Measurements from ENCODE around the gene DDR2. TPM values are rescaled to one million over a fixed set of nuclear protein-coding genes. Genes with fewer than 3 reads are reported as not detected.

DDR2 gene
- total RNA-seq, 2 experiments from 2014 or later, result 0.19 TPM; not detected in 1

- POLR2A ChIA-PET, result no interaction called here
- no peaks in the 10 kb centered on the region for H4K20me1 ChIP-seq (ENCODE audit: insufficient read depth, low read length)
- H3K4me1 ChIP-seq (ENCODE audit: insufficient read depth, low read length, poor library complexity, severe bottlenecking), result no peaks in the 10 kb centered on the region
- no peaks in the 10 kb centered on the region for H3K9me2 ChIP-seq (ENCODE audit: insufficient read depth, low read length)
- no peaks in the 10 kb centered on the region for H3K9me3 ChIP-seq (ENCODE audit: low read length)
- no peak overlapping the region for H3K27ac ChIP-seq (ENCODE audit: low read depth, low read length, poor library complexity, severe bottlenecking)
- intact Hi-C loops (cut with micrococcal nuclease; ENCODE audit: unreplicated experiment), result no loop called here
- no peak overlapping the region for H3K4me2 ChIP-seq (ENCODE audit: low read length)
- CTCF ChIA-PET (ENCODE audit: unreplicated experiment), result no interaction called here
- H3K36me3 ChIP-seq (ENCODE audit: insufficient read depth, low read length), result no peaks in the 10 kb centered on the region
- no peak overlapping the region for H2AFZ ChIP-seq (ENCODE audit: low read length)
- BruUV-seq (replicated peaks), result no TSS peak
- TF ChIP-seq, protein P1, sequence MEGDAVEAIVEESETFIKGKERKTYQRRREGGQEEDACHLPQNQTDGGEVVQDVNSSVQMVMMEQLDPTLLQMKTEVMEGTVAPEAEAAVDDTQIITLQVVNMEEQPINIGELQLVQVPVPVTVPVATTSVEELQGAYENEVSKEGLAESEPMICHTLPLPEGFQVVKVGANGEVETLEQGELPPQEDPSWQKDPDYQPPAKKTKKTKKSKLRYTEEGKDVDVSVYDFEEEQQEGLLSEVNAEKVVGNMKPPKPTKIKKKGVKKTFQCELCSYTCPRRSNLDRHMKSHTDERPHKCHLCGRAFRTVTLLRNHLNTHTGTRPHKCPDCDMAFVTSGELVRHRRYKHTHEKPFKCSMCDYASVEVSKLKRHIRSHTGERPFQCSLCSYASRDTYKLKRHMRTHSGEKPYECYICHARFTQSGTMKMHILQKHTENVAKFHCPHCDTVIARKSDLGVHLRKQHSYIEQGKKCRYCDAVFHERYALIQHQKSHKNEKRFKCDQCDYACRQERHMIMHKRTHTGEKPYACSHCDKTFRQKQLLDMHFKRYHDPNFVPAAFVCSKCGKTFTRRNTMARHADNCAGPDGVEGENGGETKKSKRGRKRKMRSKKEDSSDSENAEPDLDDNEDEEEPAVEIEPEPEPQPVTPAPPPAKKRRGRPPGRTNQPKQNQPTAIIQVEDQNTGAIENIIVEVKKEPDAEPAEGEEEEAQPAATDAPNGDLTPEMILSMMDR (conservative IDR thresholded peaks at IDR 0.05; ENCODE audit: low read length), result no peak
- TF ChIP-seq EZH2phosphoT487 (IDR thresholded peaks at IDR 0.05; ENCODE audit: borderline replicate concordance, low read depth, low read length), result no peak
- no peaks in the 10 kb centered on the region for H3K79me2 ChIP-seq (ENCODE audit: insufficient read depth, low read depth, low read length)
- H3K4me3 ChIP-seq (ENCODE audit: low read depth, low read length, poor library complexity, severe bottlenecking), result no peak overlapping the region
- DNase-seq (ENCODE audit: low spot score), result no peak
Observed at GRCh38 chr1:162672622-162673260, 40.5 kb downstream of the DDR2 start.

GRCh38 chr1:162674034-162674608, 41.9 kb downstream of the DDR2 start:
- H3K4me1 ChIP-seq (ENCODE audit: insufficient read depth, low read length, poor library complexity, severe bottlenecking), result no peaks in the 10 kb centered on the region
- H3K79me2 ChIP-seq (ENCODE audit: insufficient read depth, low read depth, low read length), result no peaks in the 10 kb centered on the region
- no peak overlapping the region for H3K27ac ChIP-seq (ENCODE audit: low read depth, low read length, poor library complexity, severe bottlenecking)
- no peak for DNase-seq (ENCODE audit: low spot score)
- POLR2A ChIA-PET, result no interaction called here
- no peak overlapping the region for H3K4me3 ChIP-seq (ENCODE audit: low read depth, low read length, poor library complexity, severe bottlenecking)
- no peaks in the 10 kb centered on the region for H3K36me3 ChIP-seq (ENCODE audit: insufficient read depth, low read length)
- CTCF ChIA-PET (ENCODE audit: unreplicated experiment), result no interaction called here
- H4K20me1 ChIP-seq (ENCODE audit: insufficient read depth, low read length), result no peaks in the 10 kb centered on the region
- no TSS peak for BruUV-seq (replicated peaks)
- TF ChIP-seq EZH2phosphoT487 (IDR thresholded peaks at IDR 0.05; ENCODE audit: borderline replicate concordance, low read depth, low read length), result no peak
- TF ChIP-seq, protein P1 (conservative IDR thresholded peaks at IDR 0.05; ENCODE audit: low read length), result no peak
- no peaks in the 10 kb centered on the region for H3K9me2 ChIP-seq (ENCODE audit: insufficient read depth, low read length)
- no peaks in the 10 kb centered on the region for H3K9me3 ChIP-seq (ENCODE audit: low read length)
- intact Hi-C loops (cut with micrococcal nuclease; ENCODE audit: unreplicated experiment), result no loop called here
- H3K4me2 ChIP-seq (ENCODE audit: low read length), result no peak overlapping the region
- no peak overlapping the region for H2AFZ ChIP-seq (ENCODE audit: low read length)

GRCh38 chr1:162676087-162676486, 43.8 kb downstream of the DDR2 start:
- Histone ChIP-seq H3K4me1 (ENCODE audit: insufficient read depth, low read length, poor library complexity, severe bottlenecking) (no peaks in the 10 kb centered on the region), H3K79me2 (ENCODE audit: insufficient read depth, low read depth, low read length) (no peaks in the 10 kb centered on the region), H3K27ac (ENCODE audit: low read depth, low read length, poor library complexity, severe bottlenecking) (no peak overlapping the region), H3K9me3 (ENCODE audit: low read length) (no peaks in the 10 kb centered on the region), H3K9me2 (ENCODE audit: insufficient read depth, low read length) (no peaks in the 10 kb centered on the region), H4K20me1 (ENCODE audit: insufficient read depth, low read length) (no peaks in the 10 kb centered on the region), H3K4me2 (ENCODE audit: low read length) (no peak overlapping the region), H2AFZ (ENCODE audit: low read length) (no peak overlapping the region), H3K36me3 (ENCODE audit: insufficient read depth, low read length) (no peaks in the 10 kb centered on the region), H3K4me3 (ENCODE audit: low read depth, low read length, poor library complexity, severe bottlenecking) (no peak overlapping the region)
- intact Hi-C loops (cut with micrococcal nuclease; ENCODE audit: unreplicated experiment), result no loop called here
- no TSS peak for BruUV-seq (replicated peaks)
- TF ChIP-seq, protein P1 (conservative IDR thresholded peaks at IDR 0.05; ENCODE audit: low read length), result no peak
- no peak for TF ChIP-seq EZH2phosphoT487 (IDR thresholded peaks at IDR 0.05; ENCODE audit: borderline replicate concordance, low read depth, low read length)
- DNase-seq (ENCODE audit: low spot score), result no peak
- POLR2A ChIA-PET, result interaction anchor here (0.6 kb wide), 1 partner anchor 1912 kb away, joined by 6 read pairs; no protein-coding TSS in a partner anchor
- CTCF ChIA-PET (ENCODE audit: unreplicated experiment), result no interaction called here

All from OCI-LY7 (cell line).